HUES48 (cell line): Measurements from ENCODE around the gene MED23.
A peak's percentile ranks its signal among the peaks of the same experiment; 100 is the strongest.

Experiments
- H3K27ac ChIP-seq: one replicate; pipeline ENCODE4 v1.7.0; 2013; ENCODE audit warnings: low read depth, low read length, inconsistent platforms
- H3K27me3 ChIP-seq: 2 replicates; pipeline ENCODE4 v1.6.1; 2013; ENCODE audit warnings: mild to moderate bottlenecking, low read length; ENCODE audit not compliant: control insufficient read depth, insufficient read depth
- H3K36me3 ChIP-seq: 2 replicates; pipeline ENCODE4 v1.6.1; 2013; ENCODE audit warnings: low read length; ENCODE audit not compliant: control insufficient read depth, insufficient read depth
- H3K4me1 ChIP-seq: 2 replicates; pipeline ENCODE4 v1.6.1; 2013; ENCODE audit warnings: mild to moderate bottlenecking, low read length; ENCODE audit not compliant: control insufficient read depth, insufficient read depth
- H3K4me3 ChIP-seq: 2 replicates; pipeline ENCODE4 v1.5.1; 2013; ENCODE audit warnings: mild to moderate bottlenecking, low read depth, low read length
- H3K9ac ChIP-seq: 2 replicates; pipeline ENCODE4 v1.6.1; 2013; ENCODE audit warnings: mild to moderate bottlenecking, low read depth, low read length, moderate library complexity
- H3K9me3 ChIP-seq: 2 replicates; pipeline ENCODE4 v1.6.1; 2013; ENCODE audit warnings: low read length; ENCODE audit not compliant: control insufficient read depth, insufficient read depth

The MED23 gene, protein sequence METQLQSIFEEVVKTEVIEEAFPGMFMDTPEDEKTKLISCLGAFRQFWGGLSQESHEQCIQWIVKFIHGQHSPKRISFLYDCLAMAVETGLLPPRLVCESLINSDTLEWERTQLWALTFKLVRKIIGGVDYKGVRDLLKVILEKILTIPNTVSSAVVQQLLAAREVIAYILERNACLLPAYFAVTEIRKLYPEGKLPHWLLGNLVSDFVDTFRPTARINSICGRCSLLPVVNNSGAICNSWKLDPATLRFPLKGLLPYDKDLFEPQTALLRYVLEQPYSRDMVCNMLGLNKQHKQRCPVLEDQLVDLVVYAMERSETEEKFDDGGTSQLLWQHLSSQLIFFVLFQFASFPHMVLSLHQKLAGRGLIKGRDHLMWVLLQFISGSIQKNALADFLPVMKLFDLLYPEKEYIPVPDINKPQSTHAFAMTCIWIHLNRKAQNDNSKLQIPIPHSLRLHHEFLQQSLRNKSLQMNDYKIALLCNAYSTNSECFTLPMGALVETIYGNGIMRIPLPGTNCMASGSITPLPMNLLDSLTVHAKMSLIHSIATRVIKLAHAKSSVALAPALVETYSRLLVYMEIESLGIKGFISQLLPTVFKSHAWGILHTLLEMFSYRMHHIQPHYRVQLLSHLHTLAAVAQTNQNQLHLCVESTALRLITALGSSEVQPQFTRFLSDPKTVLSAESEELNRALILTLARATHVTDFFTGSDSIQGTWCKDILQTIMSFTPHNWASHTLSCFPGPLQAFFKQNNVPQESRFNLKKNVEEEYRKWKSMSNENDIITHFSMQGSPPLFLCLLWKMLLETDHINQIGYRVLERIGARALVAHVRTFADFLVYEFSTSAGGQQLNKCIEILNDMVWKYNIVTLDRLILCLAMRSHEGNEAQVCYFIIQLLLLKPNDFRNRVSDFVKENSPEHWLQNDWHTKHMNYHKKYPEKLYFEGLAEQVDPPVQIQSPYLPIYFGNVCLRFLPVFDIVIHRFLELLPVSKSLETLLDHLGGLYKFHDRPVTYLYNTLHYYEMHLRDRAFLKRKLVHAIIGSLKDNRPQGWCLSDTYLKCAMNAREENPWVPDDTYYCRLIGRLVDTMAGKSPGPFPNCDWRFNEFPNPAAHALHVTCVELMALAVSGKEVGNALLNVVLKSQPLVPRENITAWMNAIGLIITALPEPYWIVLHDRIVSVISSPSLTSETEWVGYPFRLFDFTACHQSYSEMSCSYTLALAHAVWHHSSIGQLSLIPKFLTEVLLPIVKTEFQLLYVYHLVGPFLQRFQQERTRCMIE (N-terminal part only)

GRCh38 chr6:131627724-131628682, at the start of gene MED23:
MED23 (minus strand) TSS chr6:131628242; CDS start chr6:131628049, 193 bp downstream.
- H3K27ac ChIP-seq, result peak within 1 kb of the TSS; percentile 90

DNA sequence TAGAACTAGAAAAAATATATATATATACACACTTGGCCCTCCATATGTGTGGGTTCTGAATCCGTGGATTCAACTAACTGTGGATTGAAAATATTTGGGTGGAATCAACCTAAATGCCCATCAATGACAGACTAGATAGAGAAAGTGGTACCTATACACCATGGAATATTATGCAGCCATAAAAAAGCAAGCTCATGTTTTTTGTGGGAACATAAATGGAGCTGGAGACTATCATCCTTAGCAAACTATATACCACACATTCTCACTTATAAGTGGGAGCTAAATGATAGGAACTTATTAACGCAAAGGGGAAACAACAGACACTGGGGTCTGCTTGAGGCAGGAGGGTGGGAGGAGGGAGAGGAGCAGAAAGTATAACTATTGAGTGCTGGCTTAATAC, 45.1 kb upstream of the MED23 start:
- Histone ChIP-seq H3K27ac (no peak overlapping the region), H3K36me3 (no peaks in the 10 kb centered on the region), H3K4me1 (peaks cover 1% of the 10 kb centered on the region; the same call in 1 of the 2 replicates), H3K4me3 (no peak overlapping the region), H3K9ac (no peak overlapping the region), H3K9me3 (no peaks in the 10 kb centered on the region), H3K27me3 (no peaks in the 10 kb centered on the region)

More at GRCh38 chr6:131627724-131628682, at the start of gene MED23:
- H3K9me3 ChIP-seq, result no peaks in the 10 kb centered on the region
- H3K4me1 ChIP-seq, result peaks cover 7% of the 10 kb centered on the region
- peak within 1 kb of the TSS; percentile 91 for H3K4me3 ChIP-seq
- peak within 1 kb of the TSS; percentile 80 for H3K9ac ChIP-seq
- no peaks in the 10 kb centered on the region for H3K27me3 ChIP-seq
- H3K36me3 ChIP-seq, result peaks cover 24% of the 10 kb centered on the region

DNA sequence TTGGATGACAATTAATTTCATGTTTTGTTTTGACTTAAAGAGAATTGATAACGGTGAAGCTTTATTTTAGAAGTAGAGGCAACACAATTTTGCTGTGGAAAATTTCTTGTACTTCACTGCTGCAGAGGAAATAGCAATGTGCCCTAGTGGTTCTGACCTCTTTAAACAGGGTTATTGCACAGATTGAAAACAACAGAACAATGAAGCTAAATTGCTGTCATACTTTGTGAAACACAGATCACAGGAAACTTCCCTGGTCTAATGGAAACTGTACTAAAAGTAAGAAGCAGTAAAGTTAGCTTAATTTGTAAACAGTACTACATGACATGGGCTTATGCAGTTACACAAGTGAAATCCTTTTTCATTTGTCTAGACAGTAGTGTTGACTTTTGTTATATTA, 41.8 kb upstream of the MED23 start:
- Histone ChIP-seq H3K36me3 (no peaks in the 10 kb centered on the region), H3K27me3 (no peaks in the 10 kb centered on the region), H3K27ac (no peak overlapping the region), H3K4me3 (no peak overlapping the region), H3K9me3 (no peaks in the 10 kb centered on the region), H3K4me1 (no peaks in the 10 kb centered on the region), H3K9ac (no peak overlapping the region)

DNA sequence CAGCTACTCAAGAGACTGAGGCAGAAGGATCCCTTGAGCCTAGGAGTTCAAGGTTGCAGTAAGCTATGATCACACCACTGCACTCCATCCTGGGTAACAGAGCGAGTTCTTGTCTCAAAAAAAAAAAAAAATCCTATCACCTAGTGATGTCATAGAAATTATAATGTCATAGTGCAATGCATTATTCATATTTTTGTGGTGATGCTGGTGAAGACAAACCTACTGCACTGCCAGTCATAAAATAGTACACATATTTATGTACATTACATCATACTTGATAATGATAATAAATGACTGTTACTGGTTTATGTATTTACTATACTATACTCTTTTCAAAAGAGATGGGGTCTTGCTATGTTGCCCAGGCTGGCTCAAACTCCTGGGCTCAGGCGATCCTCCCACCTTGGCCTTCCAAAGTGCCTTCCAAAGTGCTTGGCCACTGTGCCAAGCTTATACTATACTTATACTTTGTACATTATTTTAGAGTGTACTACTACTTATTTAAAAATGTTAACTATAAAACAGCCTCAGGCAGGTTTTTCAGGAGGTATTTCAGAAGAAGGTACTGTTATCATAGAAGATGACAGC, 35.6 kb upstream of the MED23 start:
- Histone ChIP-seq H3K4me1 (no peaks in the 10 kb centered on the region), H3K27me3 (no peaks in the 10 kb centered on the region), H3K9ac (no peak overlapping the region), H3K36me3 (no peaks in the 10 kb centered on the region), H3K27ac (no peak overlapping the region), H3K4me3 (no peak overlapping the region), H3K9me3 (no peaks in the 10 kb centered on the region)

GRCh38 chr6:131660195-131660594, 32.2 kb upstream of the MED23 start:
- Histone ChIP-seq H3K36me3 (no peaks in the 10 kb centered on the region), H3K4me3 (no peak overlapping the region), H3K27ac (no peak overlapping the region), H3K9me3 (no peaks in the 10 kb centered on the region), H3K4me1 (no peaks in the 10 kb centered on the region), H3K27me3 (no peaks in the 10 kb centered on the region), H3K9ac (no peak overlapping the region)

DNA sequence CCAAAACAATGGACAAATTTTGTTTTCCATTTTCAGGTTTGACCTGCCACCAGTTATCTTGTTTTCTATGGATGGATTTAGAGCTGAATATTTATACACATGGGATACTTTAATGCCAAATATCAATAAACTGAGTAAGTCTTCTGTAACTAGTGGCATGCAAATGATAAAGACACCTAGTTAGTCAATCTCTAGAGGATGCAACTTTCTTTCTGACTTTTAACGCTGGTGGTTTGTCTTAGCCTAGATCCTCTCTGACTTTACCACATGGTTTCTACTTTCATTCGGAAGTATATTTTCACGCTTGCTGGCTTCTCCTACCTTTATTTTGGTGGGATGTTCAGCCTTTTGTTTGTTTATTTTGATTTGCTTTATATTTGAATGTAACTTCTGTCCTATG, 30.2 kb upstream of the MED23 start:
- H3K27ac ChIP-seq, result no peak overlapping the region
- no peaks in the 10 kb centered on the region for H3K4me1 ChIP-seq
- H3K9ac ChIP-seq, result no peak overlapping the region
- no peaks in the 10 kb centered on the region for H3K27me3 ChIP-seq
- no peaks in the 10 kb centered on the region for H3K9me3 ChIP-seq
- no peaks in the 10 kb centered on the region for H3K36me3 ChIP-seq
- no peak overlapping the region for H3K4me3 ChIP-seq

- no peak overlapping the region for H3K9ac ChIP-seq
- H3K36me3 ChIP-seq, result no peaks in the 10 kb centered on the region
- H3K27ac ChIP-seq, result no peak overlapping the region
- no peaks in the 10 kb centered on the region for H3K27me3 ChIP-seq
- H3K4me3 ChIP-seq, result no peak overlapping the region
- no peaks in the 10 kb centered on the region for H3K9me3 ChIP-seq
- H3K4me1 ChIP-seq, result no peaks in the 10 kb centered on the region
Observed at GRCh38 chr6:131657630-131658111, 29.6 kb upstream of the MED23 start.

DNA sequence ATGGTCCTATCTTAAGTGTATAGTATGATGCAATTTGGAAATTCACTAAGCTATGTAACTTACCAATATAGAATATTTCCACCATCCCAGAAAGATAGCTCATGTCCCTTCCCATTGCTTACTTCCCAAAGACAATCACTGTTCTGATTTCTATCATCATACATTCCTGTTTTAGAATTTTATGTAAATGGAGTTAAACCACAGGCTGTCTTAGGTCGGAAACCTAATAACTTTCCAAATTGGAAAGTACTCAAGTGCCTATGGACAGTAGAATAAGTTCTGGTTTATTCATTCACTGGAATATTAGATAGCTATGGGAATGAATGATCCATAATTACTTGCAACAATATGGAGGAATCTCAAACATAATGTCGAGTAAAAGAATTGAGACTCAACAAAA, 29.2 kb upstream of the MED23 start:
- Histone ChIP-seq H3K36me3 (no peaks in the 10 kb centered on the region), H3K27ac (no peak overlapping the region), H3K4me3 (no peak overlapping the region), H3K9me3 (no peaks in the 10 kb centered on the region), H3K9ac (no peak overlapping the region), H3K27me3 (no peaks in the 10 kb centered on the region), H3K4me1 (no peaks in the 10 kb centered on the region)

DNA sequence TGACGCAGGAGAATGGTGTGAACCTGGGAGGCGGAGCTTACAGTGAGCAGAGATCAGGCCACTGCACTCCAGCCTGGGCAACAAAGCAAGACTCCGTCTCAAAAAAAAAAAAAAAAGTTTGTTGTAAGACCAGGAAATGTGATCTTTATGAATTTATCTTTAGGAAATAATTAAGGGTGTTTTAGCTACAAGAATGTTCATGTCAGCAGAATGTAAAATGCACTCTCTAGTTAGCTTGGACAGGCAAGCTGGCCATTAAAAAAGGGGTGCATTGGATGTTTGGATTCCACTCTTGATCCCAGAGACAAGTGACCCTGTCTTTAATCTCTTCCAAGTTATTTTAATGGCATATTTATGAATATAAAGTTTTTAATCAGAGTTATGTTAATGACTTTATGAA, 28.6 kb upstream of the MED23 start:
- no peaks in the 10 kb centered on the region for H3K4me1 ChIP-seq
- H3K36me3 ChIP-seq, result no peaks in the 10 kb centered on the region
- H3K9me3 ChIP-seq, result no peaks in the 10 kb centered on the region

More for the DNA sequence above, 28.6 kb upstream of the MED23 start:
- H3K4me3 ChIP-seq, result no peak overlapping the region
- no peak overlapping the region for H3K27ac ChIP-seq
- H3K9ac ChIP-seq, result no peak overlapping the region
- no peaks in the 10 kb centered on the region for H3K27me3 ChIP-seq
